SK-N-SH treated with all-trans-retinoic acid at 6 μM for 48 hours (cell line): ENCODE data around the gene OR52B2.

ENCODE experiments used
- ATAC-seq: fragments of 200-7000 bp; cut with Tn5 transposase; 3 replicates; pipeline ENCODE4 v1.9.1; 2020; ENCODE audit warnings: mild to moderate bottlenecking, moderate library complexity
- ARNTL ChIP-seq: fragments of 450-650 bp; formaldehyde crosslinking; IDR thresholded peaks from 2 replicates; pipeline ENCODE4 v1.5.0; 2020; ENCODE audit warnings: low read depth, mild to moderate bottlenecking, moderate library complexity, borderline replicate concordance
- BACH2 ChIP-seq: fragments of 250-450 bp; sonication (Bioruptor Pico); IDR thresholded peaks from 2 replicates; pipeline ENCODE4 v1.9.0; 2021; ENCODE audit warnings: mild to moderate bottlenecking, borderline replicate concordance
- CSDC2 ChIP-seq: fragments of 250-450 bp; sonication (Bioruptor Pico); IDR thresholded peaks from 2 replicates; pipeline ENCODE4 v1.5.0; 2020; ENCODE audit warnings: mild to moderate bottlenecking, moderate library complexity
- ESRRG ChIP-seq: fragments of 250-450 bp; sonication (Bioruptor Pico); IDR thresholded peaks from 2 replicates; pipeline ENCODE4 v1.6.1; 2021; ENCODE audit warnings: mild to moderate bottlenecking
- GLIS3 ChIP-seq: fragments of 250-450 bp; sonication (Bioruptor Pico); IDR thresholded peaks from 2 replicates; pipeline ENCODE4 v1.5.0; 2020; ENCODE audit warnings: mild to moderate bottlenecking, moderate library complexity
- ISL1 ChIP-seq: fragments of 250-450 bp; sonication (Bioruptor Pico); IDR thresholded peaks from 2 replicates; pipeline ENCODE4 v2.1.2; 2022; ENCODE audit warnings: mild to moderate bottlenecking, moderate library complexity
- OSR1 ChIP-seq: fragments of 250-450 bp; sonication (Bioruptor Pico); IDR thresholded peaks from 2 replicates; pipeline ENCODE4 v1.8.0; 2022; ENCODE audit warnings: moderate library complexity, mild to moderate bottlenecking, inconsistent platforms
- PATZ1 ChIP-seq: fragments of 250-450 bp; sonication (Bioruptor Pico); IDR thresholded peaks from 2 replicates; pipeline ENCODE4 v1.8.0; 2020; ENCODE audit warnings: mild to moderate bottlenecking, moderate library complexity, borderline replicate concordance
- POU6F1 ChIP-seq: fragments of 250-450 bp; sonication (Bioruptor Pico); IDR thresholded peaks from 2 replicates; pipeline ENCODE4 v1.8.0; 2021; ENCODE audit warnings: low read depth, mild to moderate bottlenecking, moderate library complexity, borderline replicate concordance
- SNAI2 ChIP-seq: fragments of 250-450 bp; sonication (Bioruptor Pico); IDR thresholded peaks from 2 replicates; pipeline ENCODE4 v1.5.0; 2020; ENCODE audit warnings: mild to moderate bottlenecking, moderate library complexity
- TCF4 ChIP-seq: fragments of 250-450 bp; sonication (Bioruptor Pico); IDR thresholded peaks from 2 replicates; pipeline ENCODE4 v1.8.0; 2021; ENCODE audit warnings: mild to moderate bottlenecking, moderate library complexity, borderline replicate concordance
- ZC3H10 ChIP-seq: fragments of 250-450 bp; sonication (Bioruptor Pico); IDR thresholded peaks from 2 replicates; pipeline ENCODE4 v1.5.1; 2021; ENCODE audit warnings: mild to moderate bottlenecking, moderate library complexity
- ZFP3 ChIP-seq: fragments of 250-450 bp; sonication (Bioruptor Pico); IDR thresholded peaks from 2 replicates; pipeline ENCODE4 v1.5.0; 2020; ENCODE audit warnings: mild to moderate bottlenecking, moderate library complexity
- ZFP30 ChIP-seq: fragments of 450-650 bp; formaldehyde crosslinking; IDR thresholded peaks from 2 replicates; pipeline ENCODE4 v1.5.0; 2022; ENCODE audit warnings: mild to moderate bottlenecking, moderate library complexity
- ZNF565 ChIP-seq: fragments of 450-650 bp; formaldehyde crosslinking; conservative IDR thresholded peaks from 2 replicates; pipeline ENCODE4 v1.5.0; 2020; ENCODE audit warnings: low read depth, mild to moderate bottlenecking, moderate library complexity
- ZNF70 ChIP-seq: fragments of 450-650 bp; formaldehyde crosslinking; IDR thresholded peaks from 2 replicates; pipeline ENCODE4 v1.5.0; 2020; ENCODE audit warnings: mild to moderate bottlenecking, moderate library complexity
- ZNF8 ChIP-seq: fragments of 450-650 bp; formaldehyde crosslinking; IDR thresholded peaks from 2 replicates; pipeline ENCODE4 v1.5.0; 2020; ENCODE audit warnings: mild to moderate bottlenecking, moderate library complexity
- TF ChIP-seq, protein P1 (sequence below): fragments of 250-450 bp; sonication (Bioruptor Pico); IDR thresholded peaks from 2 replicates; pipeline ENCODE4 v1.5.0; 2020; ENCODE audit warnings: mild to moderate bottlenecking, moderate library complexity

OR52B2 gene

GRCh38 chr11:6206456-6207180, 36.5 kb upstream of the OR52B2 start:
- no peak for ATAC-seq
- no peak for TF ChIP-seq ZFP3
- no peak for TF ChIP-seq ZNF70 (CRISPR knock-in tag)
- no peak for TF ChIP-seq ZC3H10 (CRISPR knock-in tag)
- TF ChIP-seq TCF4 (CRISPR knock-in tag), result no peak
- no peak for TF ChIP-seq OSR1 (CRISPR knock-in tag)
- TF ChIP-seq ISL1 (CRISPR knock-in tag), result no peak
- no peak for TF ChIP-seq BACH2 (CRISPR knock-in tag)
- TF ChIP-seq ARNTL (CRISPR knock-in tag), result no peak
- TF ChIP-seq, protein P1, sequence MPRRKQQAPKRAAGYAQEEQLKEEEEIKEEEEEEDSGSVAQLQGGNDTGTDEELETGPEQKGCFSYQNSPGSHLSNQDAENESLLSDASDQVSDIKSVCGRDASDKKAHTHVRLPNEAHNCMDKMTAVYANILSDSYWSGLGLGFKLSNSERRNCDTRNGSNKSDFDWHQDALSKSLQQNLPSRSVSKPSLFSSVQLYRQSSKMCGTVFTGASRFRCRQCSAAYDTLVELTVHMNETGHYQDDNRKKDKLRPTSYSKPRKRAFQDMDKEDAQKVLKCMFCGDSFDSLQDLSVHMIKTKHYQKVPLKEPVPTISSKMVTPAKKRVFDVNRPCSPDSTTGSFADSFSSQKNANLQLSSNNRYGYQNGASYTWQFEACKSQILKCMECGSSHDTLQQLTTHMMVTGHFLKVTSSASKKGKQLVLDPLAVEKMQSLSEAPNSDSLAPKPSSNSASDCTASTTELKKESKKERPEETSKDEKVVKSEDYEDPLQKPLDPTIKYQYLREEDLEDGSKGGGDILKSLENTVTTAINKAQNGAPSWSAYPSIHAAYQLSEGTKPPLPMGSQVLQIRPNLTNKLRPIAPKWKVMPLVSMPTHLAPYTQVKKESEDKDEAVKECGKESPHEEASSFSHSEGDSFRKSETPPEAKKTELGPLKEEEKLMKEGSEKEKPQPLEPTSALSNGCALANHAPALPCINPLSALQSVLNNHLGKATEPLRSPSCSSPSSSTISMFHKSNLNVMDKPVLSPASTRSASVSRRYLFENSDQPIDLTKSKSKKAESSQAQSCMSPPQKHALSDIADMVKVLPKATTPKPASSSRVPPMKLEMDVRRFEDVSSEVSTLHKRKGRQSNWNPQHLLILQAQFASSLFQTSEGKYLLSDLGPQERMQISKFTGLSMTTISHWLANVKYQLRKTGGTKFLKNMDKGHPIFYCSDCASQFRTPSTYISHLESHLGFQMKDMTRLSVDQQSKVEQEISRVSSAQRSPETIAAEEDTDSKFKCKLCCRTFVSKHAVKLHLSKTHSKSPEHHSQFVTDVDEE, result no peak
- no peak for TF ChIP-seq CSDC2 (CRISPR knock-in tag)
- TF ChIP-seq ZNF565 (CRISPR knock-in tag), result no peak
- TF ChIP-seq ZFP30 (CRISPR knock-in tag), result no peak
- TF ChIP-seq ZNF8 (CRISPR knock-in tag), result no peak
- TF ChIP-seq ESRRG (CRISPR knock-in tag), result no peak
- TF ChIP-seq PATZ1 (CRISPR knock-in tag), result no peak
- TF ChIP-seq POU6F1 (CRISPR knock-in tag), result no peak
- TF ChIP-seq GLIS3, result no peak
- TF ChIP-seq, all 23 proteins: peak for 0

DNA sequence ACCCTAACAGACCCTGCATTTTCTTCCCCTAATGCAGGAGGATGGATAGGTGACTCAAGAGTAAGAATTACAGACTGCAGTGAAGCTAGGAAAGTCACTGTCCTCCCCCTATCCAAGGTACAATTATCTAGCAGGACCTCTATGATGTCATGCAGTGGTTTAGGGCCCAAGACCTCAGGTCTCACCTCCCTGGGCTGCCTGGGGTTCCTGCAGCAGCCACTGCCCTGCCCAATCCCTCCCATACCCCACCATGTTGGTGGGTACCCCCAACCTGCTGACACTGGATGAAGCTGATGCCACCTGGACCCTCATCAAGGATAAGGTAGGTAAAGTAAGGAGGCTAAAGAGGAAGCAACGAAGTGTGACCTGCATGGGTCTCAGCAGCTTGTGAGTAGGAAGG, 35.2 kb upstream of the OR52B2 start, which contains the start of gene C11orf42:
TSS of gene C11orf42 (plus strand) at position 192 of the 400 bp plus-strand sequence. CDS start at position 251, 59 bp downstream.
- TF ChIP-seq POU6F1 (CRISPR knock-in tag) (no peak), TCF4 (CRISPR knock-in tag) (no peak), GLIS3 (no peak), SNAI2 (no peak), PATZ1 (CRISPR knock-in tag) (no peak)
- TF ChIP-seq, protein P1, result no peak
- TF ChIP-seq, all 23 proteins: peak for 0

More for the DNA sequence above, 35.2 kb upstream of the OR52B2 start, which contains the start of gene C11orf42:
- ATAC-seq, result no peak
